ENCODE results near the gene UBE2D3.

GRCh38 chr4:102832105-102832504, 4.8 kb upstream of the UBE2D3 start:
- no peak for TF ChIP-seq EZH2 (IDR thresholded peaks at IDR 0.05; ENCODE audit: low read length, missing control alignments)
- TF ChIP-seq CTCF (conservative IDR thresholded peaks at IDR 0.05 in 1 of 2, IDR thresholded peaks at IDR 0.05 in 1 of 2; ENCODE audit: low read depth in 1 of 2, low read length in 2 of 2): no peak
